ENCODE data around the gene NEMP1.
A peak's percentile ranks its signal among the peaks of the same experiment; 100 is the strongest.
"Not testable (repeated sequence)": the region's sequence is repeated elsewhere in the genome, so short reads cannot be mapped to it uniquely, and the experiment has no call there.

The NEMP1 gene

DNA sequence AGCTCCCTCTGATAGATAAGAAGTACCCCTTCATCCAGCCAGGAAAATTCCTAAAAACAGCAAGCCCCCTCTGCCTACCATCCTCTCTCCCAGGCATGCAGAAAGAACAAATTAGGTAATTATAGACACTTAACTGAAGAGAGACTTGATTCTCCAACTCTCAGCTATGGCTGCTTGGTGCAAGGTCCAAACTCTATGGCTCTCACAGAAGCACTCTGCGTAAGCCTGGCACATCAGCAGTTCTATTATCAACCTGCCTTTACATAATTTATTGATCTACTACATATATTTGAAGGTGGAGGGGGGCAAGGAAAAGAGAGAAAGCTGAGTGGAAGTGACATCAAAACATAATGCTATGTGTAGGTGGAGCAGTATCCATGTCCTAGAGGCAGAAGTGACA is 27.6 kb downstream of the NEMP1 start:
- DNase-seq, result no peak

DNA sequence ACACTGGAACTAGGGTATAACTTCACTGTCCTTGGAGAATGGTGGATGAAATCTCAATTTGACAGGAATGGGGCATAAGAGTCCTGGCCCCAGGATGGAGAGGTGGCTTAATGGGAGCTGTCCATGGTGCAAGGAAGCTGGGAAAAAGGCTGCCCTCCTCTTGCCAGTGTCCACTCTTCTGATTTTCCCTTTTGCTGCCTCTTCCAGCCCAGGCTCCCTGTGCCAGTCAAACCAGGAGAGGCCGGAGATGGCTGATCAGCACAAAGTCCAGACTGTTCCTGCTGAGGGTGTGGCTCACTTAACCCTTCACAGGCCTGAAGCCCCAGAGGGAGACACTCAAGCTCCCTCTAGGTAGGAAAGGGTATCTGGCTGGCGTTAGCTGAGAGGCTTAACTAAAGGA is 28.7 kb downstream of the NEMP1 start, which contains the start of gene MYO1A:
Gene MYO1A (minus strand): TSS at position 240 of the 400 bp plus-strand sequence. CDS start 1,806 bp downstream, outside the sequence.
- no peak for DNase-seq

DNA sequence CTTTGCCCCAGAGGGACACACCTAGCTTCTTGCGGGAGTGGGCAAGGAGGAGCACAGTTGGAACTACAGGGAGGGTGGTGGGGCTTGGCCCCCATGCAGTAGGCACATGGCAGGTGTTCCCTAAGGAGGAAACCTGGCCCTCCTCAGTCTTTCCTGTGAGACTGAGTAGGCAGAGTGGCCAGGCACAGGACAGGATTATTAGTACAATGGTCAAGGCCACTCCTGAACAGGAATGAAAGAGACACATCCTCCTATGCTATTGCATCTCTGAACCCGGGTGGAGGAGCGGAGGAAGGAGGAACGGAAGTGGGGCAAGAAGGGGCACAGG is 29.5 kb downstream of the NEMP1 start:
- DNase-seq, result no peak

DNA sequence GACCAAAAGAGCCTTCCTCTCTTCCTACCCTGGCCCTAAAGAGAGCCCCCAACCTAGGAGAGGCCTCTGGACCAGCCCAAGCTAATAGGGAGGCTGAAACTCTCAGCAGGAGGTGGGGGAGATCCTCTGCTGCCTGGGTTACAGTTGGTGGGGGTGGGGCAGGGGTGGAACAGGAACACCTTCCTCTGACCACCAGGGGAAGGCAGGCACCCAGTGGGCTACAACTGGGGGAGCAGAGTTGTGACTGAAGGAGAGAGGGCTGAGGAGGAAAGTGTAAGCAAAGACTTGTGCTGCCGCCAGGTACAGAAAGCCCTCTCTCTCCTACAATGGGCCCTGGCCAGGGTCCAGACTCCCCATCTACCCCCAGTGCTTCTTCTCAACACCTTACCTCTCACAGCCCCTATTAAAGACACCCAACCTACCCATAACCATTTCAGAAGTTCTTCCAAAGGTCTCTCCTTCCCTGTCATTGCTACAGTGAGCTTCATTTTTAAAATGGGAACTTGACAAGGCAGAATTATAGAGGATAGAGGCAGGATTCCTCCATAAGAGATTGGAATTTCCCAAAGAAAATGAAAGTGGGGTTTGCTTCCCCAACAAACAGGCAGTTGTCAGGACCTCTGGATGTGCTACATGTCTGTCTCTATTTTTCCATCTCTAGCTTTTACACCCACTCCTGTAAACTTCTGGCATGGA is 30.0 kb downstream of the NEMP1 start:
- DNase-seq, result no peak

DNA sequence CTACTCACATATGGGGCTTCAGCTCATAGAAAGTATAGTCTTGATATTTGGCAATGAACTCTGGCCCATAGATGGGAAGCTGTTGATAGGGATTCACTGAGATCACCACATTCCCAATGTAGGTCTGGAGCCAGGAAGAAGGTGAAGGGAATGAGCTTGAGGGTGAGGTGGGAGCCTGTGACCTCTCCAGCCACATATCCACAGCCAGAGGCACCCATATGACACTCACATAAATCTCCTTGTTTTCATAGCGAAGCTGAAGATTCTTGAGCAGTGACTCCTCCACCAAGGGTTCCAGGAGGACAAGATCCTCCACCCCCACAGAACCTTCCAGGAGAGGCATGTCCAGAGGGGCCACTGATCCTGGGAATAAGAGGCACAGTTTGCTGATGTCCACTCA is 30.6 kb downstream of the NEMP1 start:
- no peak for DNase-seq

DNA sequence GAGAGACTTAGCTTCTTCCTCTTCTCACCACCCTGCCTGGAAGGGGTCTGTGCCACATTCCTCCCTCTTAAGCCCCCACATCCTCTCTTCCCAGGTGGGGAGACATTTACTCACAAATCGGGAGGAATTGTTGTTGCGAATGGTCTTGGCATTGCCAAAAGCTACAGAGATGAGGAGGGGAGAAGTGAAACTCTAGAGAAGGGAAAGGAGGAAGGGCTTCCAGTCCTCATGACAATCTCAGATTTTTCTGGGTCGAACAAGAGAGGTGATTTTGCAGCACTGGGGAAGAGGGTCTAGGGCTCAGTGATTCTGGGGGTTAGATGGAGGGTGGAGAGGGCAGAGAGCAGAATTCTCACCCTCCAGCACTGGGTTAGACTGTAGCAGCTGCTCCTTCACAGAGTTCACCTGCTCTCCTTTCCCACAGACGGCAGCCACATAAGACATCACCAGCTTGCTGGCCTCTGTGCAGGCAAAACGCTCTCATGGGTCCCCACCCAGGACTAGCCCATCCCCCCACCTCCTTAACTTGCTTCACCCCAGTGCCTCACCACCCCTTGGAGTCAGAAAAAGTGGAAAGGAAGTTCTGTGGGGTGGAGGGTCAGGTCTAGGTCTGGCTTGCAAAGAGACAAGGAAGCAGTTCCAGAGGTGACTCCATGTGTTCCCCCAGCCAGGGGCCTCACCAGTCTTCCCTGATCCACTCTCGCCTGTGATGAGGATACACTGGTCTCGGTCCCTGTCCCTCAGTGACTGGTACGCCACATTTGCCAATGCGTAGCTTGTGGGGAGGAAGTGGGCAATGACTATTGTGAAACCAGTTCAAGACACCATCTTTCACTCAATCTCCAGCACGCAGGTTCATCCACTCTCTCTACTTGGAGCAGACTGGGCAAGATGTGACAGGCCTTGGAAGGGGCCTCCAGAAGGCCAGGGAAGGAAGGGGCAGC is 31.4 kb downstream of the NEMP1 start:
- no peak for DNase-seq

DNA sequence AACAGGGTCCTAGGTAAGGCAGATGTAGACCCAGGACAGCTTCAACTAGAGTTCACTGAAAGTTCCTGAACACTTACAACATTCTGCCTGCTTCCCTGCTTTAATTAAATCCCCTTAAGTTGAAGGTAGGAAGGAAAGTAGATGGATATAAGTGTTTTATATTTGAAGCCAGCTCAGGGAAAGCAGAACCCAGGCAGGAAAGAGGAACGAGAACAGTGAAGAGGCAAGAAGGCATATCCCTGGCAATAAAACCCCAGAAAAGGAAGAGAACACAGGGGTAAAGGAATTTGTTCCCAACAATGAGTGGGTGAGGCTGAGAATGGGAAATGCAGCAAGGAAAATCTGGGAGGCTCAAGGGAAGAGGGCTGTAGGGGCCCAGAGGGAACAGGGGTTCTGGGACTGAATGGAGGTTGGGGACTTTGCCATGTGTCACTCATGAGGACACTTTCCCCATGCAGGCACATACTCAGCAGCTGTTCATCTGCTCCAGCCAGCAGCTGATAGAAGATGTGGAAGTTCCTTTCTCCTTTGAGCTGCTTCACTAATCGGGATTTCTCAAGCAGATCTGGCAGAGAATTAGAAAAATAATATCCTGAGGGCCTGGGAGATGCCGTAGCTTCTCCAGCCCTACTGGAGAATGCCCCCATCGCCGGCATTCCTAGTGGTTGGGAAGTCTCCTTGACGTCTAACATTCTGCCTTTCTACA is 32.4 kb downstream of the NEMP1 start:
- no peak for DNase-seq

DNA sequence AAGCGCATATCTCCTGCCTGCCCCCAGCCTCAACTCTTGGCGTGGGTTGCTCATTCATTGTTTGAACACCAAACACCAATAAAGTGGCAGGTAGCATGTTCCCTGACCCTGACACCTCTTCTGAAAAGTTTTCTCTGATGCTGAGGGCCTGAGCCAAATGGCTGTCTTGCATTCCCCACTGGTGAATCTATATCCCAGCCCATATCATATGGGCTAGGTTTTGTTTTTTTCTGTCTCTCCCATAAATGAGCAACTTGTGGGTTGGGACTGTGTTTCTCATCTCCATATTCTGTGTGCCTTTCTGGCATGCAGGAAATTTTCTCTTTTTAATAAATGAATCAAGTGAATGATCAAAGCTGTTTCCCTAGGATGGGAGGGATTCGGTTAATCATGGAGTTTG is 33.7 kb downstream of the NEMP1 start:
- no peak for DNase-seq

DNA sequence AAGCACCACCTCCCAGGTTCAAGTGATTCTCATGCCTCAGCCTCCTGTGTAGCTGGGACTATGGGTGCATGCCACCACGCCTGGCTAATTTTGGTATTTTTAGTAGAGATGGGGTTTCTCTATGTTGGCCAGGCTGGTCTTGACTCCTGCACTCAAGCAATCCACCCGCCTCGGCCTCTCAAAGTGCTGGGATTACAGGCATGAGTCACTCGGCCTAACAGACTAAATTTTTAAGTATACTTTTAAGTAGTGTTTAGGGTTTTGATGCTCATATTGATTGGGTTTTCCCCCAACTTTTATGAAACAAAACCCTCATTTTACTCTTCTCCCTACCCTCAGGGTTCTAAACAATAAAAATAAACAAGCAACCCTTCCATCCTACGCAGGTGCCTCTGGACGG is 34.1 kb downstream of the NEMP1 start:
- no peak for DNase-seq

DNA sequence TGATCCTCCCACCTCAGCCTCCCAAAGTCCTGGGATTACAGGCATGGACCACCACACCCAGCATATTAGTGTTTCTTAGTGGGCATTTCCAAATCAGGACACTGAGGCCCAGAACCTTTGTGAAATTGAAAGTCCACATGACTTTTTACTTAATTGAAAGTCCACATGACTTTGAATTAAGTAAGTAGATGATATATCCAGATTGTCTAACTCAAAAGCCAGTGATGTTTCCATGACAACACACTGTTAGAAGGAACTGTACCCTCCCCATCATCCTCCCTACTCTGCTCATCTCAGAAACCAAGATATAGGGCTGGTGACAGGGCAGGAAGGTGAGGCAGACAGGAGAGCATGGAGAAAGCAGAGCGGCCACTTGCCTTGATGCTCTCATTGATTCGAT is 35.9 kb downstream of the NEMP1 start:
- DNase-seq, result no peak

DNA sequence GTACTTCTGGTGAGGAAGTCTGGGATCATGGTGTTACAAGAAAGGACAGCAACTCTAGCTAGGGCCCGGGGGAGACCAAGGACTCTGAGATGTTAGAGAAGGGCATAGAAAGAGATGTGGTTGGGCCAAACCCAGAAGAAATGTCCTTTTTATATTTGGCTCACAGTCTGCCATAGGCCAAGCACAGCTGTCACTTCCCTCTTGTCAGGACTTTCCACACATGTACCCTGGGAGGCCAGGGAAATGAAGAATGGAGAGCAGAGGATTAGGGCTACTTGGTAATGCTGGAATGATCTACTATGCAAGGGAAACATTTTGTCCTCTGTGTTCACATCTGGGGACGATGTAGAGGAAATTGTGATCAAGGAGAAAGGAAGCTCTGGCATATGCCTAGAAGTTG is 37.8 kb downstream of the NEMP1 start:
- no peak for DNase-seq

DNA sequence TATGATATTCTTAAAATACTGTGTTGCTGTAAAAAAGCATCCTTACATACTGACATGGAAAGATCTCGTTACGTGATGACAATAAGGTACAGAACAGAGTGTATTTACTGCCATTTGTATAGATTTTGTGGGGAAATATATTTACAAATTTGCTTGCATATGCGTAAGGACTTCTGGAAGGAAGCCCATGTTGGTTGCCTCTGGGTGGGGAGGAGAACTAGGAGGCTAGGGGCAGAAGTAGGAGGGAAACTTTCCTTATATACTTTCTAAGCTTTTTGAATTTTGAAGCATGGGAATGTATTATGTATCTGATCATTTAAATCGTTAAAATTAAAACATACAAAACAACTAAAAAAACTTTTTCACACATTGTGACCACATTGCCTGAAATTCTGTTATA is 38.4 kb downstream of the NEMP1 start:
- DNase-seq, result no peak

DNA sequence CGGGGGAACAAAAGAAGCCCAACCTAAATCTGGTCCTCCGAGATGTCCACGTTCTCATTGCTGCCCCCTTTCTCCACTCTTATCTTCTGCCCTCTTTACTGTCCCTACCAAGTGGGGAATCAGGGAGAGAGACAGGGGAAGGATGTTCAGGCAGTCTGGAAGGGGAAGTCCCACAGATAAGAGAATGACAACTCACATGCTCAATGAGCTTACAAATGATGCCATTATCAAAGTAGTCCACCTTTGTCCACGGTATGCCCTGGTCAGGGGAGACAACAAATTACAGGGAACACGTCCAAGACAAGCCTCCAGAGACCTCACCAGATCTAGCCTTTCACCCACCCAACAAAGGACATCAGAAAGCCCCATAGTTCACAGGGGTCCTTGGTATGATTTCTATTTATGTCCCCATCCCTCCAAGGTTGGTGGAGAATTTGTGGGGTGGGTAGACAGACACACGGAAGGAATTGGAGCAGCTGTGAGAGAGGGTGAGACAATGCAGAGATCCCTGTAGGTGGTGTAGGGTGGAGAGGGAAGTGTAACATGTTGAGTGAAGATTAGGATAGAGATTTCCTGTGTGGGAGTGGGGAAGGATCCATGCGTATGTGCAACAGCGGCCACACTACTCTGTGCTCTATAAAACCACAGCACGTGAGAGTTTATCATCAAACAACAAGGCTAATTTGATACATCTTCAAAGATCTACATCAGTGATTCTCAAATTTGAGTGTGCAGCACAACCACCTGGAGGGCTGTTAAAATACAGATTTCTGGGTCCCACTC is 39.4 kb downstream of the NEMP1 start:
- no peak for DNase-seq

DNA sequence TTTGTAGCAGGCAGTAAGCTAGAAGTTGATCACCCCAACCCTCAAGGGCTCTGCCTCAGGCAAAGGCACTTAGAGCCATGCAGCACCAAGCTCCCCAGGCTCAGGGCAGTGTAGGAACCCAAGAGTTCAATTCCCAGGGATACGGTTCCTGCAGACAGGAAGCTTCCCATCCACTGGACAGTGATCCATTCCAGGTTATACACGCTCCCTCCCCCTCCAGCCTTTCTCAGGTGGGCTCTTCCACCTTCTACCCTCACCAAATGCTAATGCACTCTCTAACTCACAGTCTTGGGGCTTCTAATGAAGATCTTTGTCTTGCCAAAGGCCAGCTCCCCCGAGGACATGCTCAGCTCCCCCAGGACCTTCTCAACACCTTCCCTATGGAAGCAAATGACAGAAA is 41.3 kb downstream of the NEMP1 start:
- no peak for DNase-seq

DNA sequence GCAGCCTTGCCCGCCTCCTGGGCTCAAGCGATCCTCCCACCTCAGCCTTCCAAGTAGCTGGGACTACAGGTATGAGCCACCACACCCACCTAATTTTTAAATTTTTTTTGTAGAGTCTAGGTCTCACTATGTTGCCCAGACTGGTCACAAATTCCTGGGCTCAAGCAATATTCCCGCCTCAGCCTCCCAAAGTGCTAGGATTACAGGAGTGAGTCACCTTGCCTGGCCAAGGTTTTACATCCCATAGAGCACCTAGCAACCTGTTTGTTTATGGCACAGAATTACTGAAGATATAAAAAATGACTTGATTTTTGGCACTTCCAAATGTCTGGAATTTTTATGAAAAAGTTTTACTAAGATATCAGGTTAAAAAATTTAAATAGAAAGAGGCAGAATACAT is 45.2 kb downstream of the NEMP1 start:
- DNase-seq, result no peak

DNA sequence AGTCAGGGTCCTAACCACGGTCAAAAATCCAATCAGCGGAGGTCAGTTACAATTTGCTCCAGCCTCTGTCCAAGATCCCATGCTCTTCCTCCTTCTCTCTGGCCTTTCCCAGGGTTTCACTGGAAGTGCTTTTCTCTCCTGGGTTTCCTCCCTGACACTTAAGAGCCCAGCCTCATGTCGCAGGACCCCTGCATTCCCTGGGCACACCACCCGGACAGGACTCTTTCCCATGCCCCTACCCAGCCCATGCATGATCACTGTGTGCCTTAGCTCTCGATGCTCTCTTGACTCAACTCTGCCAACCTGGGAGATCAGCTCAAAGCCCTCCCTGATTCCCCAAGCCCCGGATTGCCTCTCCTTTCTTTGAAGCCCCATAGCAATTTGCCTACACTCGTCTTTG is 46.8 kb downstream of the NEMP1 start:
- DNase-seq, result no peak

DNA sequence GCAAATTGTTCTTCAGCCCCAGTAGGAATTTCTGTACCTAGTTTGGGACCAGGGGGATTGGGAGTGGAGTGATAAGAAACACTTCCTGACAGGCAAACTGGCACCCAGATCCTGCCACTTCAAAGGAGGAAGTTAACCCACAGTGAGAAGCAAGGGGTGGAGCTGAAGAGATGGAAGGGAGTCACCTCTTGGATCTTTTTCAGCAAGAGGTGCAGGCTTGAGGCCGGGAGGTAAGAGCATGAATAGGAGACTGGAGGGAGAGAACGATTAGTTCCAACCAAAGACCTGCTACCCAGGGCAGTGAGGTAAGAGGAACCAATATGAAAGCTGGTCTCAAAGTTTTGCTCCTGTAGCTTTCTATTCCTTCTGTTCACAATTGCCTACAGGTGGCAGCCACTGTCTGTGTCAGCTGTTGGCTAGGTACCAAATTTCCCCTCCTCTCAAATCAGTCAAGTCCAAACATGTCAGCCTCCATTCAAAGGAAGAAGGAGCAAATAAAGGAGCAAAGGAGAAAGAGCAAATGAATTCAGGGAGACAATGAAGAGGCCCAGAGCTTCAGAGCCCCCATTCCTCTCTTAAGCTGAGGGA is 47.4 kb downstream of the NEMP1 start:
- DNase-seq, result peak; percentile 65

DNA sequence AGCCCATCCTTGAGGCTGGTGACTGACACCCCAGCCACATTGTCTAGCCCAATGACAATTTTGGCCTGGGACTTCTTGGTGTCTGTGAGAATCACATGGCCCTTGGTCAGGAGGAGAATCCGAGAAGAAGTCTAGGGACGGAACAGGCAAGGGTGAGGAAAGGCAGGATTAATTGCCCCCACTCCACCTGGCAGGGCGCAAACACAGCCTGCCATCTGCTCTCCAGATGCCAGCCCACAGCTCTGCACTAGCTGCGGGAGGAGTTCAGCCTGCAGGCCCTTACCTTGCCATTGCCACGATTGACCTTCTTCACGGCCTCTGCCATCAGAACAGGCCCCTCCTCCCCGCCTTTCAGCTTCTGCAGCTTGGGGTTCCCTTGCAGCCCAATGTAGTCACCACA is 49.1 kb downstream of the NEMP1 start:
- DNase-seq, result no peak

DNA sequence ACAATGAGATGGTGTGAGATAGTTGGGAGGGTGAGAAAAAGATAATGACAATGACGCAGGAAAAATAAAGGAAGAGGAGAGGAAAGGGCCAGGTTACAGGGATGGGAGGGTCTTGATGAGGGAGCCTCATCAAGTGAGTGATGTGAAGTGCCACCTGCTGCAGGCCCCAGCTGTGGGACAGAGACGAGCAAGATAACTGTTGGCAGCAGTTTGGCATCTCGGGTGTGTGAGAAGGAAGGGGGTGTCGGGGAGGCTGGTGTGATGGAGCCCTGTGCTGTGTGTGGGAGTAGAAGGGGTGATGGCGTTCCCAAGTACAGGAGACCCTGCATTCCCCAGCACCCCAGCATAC is 50.8 kb downstream of the NEMP1 start:
- no peak for DNase-seq

DNA sequence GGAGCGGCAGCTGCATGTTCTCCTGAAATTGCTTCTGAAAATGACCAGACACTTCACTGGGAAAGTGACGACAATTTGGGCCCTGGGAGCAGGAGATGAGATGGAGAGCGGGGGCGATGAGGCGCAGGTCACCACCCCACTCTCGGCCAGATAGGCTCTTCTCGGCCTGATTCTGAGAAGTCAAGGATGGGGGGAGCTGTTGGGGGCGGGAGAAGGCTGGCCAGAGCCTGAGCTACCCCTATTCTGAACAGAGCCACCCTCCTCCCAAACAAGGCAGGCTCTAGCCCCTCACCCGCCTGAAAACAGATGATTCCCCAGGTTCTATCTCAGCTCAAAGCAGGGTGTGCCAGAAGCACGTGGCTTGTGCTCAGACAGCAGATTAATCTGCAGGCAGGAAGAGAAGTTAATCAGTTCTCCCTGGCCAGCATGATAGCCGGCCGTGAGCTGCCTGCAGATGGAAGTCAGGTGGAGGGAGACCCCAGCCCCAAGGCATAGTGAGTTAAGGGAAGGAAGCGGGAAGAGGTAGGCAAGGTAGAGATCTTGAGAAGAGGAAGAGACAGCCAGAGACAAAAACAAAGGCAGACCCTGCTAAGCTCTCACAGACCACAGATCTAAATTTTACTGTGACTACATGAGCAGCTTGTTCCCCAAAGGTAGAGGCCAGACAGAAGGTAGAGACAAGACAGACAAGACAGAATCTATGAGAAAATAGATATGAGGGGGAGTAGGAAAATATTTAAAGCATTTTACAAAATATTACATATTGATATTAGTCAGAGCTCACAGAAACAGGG is 51.4 kb downstream of the NEMP1 start:
- no peak for DNase-seq

DNA sequence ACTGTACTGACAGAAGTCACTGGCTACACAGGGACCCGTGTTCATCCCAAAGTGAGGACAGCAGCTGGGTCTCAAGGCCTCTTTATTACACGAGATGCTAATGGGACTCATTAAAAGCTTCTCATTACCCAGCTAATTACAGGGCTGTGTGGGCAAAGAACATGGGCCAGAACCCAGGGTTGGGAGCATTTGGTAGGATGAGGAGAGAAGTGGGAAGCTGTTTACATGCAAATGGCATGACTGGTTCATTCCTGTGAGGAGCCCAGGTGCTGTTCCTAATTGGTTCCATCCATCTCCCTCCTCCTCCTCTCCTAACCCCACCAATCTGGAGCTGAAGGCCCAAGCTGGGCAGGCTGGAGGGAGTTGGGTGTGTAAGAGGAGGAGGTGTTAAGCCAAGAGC is 53.4 kb downstream of the NEMP1 start:
- no peak for DNase-seq

DNA sequence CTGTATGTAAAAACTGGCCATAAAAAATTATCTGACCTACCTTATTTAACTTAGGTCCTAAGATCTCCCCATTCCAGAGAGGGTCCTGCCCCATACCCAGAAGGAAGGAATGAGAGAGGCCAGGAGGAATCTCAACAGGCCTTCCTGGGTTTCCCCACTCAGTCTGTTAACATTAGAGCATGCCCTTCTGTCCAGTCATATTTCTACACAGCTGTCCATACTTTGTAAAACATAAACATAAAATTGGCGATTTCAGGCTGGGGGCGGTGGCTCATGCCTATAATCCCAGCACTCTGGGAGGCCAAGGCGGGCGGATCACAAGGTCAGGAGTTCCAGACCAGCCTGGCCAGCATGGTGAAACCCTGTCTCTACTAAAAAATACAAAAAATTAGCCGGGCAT is 56.3 kb downstream of the NEMP1 start:
- DNase-seq, result not testable (repeated sequence)
